Medulla oblongata (tissue), 1 donor: ENCODE measurements around the gene RPL5.

Source experiments
- DNase-seq: peaks from one replicate; pipeline ENCODE4 v3.0.0-alpha.2; 2015; ENCODE audit errors: extremely low spot score

RPL5 gene

DNA sequence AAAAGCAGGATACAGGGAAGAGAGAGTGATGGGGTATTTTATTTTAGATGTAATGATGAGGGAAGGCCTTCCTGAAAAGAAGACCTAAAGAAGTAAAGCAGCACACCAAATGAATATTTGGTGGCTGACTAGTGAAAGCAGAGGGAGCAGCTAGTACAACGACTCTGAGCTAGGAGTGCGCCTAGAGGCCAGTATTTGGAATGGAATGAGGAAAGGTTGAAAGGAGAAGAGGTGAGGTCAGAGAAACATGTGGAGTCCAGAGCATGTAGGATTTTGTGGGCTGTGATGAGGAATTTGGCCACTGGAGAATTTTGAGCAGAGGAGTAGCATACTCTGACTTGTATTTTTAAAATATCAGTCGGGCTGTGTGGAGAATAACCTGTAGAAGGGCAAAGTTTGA lies 11.8 kb upstream of the RPL5 start:
- no peak for DNase-seq

DNA sequence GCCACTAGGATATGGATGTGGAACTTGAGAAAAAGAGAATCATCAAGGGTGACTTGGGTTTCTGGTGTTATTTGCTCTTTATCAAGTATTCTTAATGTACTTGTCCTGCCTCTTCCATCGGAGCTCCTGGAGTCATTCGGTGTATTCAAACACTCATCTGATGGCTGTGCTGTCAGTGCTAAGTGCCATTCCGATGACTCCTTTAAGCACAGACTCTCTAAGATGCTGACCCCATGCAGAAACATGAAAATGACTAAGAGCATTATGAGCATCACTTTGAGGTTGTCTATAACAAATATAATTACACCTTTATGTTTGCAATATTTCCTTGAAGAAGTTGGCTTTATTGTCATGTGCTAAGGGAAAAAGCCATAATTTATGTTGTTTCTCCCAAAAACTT lies 11.3 kb upstream of the RPL5 start:
- no peak for DNase-seq

DNA sequence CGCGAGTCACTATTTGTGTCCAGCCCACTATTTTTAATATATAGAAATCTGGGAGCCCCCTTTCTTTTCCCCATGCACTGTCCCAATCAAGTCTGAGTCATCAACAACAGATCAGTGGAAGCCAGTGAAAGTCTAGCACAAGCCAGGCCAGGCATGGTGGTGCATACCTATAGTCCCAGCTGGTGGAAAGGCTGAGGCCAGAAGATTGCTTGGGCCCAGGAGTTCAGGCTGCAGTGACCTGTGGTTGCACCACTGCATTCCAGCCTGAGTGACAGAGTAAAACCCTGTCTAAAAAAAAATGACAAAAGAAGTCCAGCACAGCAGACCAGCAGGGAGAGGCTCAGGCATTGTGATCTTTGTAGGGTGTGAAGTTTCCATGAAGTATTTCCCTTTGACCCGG lies 9.0 kb upstream of the RPL5 start:
- DNase-seq: no peak

DNA sequence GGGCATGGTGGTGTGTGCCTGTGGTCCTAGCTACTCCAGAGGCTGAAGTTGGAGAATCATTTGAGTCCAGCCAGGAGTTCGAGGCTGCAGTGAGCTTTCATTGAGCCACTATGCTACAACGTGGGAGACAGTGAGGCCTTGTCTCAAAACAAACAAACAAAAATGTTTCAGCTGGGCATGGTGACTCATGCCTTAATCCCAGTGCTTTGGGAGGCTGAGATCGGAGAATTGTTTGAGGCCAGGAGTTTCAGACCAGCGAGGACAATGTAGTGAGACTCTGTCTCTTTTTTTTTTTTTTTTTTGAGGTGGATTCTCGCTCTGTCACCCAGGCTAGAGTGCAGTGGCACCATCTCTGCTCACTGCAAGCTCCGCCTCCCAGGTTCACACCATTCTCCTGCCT lies 5.0 kb upstream of the RPL5 start:
- DNase-seq: no peak

DNA sequence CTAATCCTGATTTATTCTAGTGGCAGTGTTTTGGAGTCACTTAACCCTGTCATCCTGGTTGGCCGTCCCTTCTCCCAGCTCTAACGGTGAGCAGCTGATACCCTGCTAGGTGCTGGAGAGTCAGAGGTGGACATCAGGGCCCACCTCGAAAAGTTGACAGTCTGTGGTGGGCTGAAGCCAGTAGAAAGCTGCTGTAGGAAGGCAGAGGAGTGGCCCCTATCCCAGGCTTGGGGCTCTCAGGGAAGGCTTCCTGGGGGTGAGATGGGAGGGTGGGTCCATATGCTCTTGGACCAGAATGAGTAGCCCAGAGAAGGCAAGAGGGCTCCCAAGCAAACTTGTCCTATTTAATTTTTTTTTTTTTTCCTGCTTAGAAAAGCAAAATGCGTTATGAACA lies 475 bp upstream of the RPL5 start:
- peak; percentile 10 for DNase-seq

DNA sequence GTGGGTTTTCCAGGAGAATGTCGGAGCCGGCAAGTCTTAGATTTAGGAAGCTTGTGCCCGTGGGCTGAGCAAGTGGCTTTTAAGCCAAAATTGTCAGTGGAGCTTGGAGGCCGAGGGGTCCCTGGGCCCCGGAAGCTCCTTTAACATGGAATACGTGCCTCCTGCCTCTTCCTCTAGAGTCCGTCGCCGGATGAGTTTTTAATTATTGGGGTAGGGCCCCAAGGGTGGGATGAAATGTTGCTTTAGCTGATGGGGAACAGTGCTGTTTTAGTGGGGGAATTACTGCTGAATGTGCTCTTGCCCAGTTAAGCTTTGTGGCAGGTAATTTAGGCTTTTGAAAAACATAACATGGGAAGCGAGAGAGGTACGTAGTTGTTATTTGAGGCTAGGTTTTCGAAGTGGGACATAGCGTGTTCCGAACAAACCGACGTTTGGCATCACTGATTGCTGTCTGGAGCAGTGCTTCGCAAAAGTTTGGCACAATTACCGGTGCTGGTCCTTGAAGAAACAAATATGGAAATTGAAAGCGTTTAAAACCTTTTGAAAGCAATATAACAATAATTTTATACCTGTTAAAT lies 786 bp downstream of the RPL5 start:
- peak; percentile 36 for DNase-seq

DNA sequence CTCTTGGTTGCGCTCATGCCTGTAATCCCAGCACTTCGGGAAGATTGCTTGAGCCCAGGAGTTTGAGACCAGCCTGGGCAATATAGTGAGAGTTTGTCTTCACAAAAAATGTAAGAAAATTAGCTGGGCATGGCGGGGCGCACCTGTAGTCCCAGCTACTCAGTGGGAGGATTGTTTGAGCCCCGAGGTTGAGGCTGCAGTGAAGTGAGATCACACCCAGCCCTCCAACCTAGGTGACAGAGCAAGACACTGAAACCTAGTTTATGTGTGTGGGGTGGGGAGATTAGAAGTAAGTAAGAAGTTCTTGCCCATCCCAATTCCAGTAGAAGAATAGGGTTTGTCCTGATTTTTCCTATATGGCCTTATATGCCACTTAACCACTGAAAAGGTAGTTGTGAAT lies 2.0 kb downstream of the RPL5 start:
- DNase-seq: no peak

DNA sequence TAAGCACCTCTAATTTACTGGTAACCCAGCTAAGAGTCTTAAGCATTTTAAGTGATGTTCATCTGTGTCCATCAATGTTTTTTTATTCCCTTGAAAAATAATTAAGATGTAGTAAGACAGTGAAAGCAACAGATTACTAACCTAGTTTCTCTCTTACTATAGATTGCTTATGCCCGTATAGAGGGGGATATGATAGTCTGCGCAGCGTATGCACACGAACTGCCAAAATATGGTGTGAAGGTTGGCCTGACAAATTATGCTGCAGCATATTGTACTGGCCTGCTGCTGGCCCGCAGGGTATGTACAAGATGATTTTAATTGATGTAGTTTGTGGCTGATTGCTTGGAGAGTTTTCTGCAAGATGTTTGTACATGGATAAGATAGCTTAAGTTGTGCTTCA lies 2.8 kb downstream of the RPL5 start:
- DNase-seq: no peak

DNA sequence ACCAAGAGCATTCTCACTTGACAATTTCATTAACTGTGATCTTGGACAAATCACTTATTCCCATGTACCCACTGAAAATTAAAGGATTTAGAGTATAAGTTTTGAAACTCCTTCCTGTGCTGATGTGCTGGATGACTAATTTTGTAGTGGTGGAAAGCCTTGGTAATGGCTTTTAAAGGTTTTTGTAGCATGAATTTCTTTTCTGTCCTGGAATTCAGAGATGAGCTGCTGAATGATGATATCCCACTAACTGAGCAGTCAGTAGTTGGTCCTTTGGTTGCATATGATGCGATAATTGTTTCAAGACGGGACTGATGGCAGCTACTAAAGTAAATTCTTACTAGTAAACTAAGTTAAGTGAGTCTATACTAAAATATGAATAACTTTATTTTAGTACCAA lies 5.2 kb downstream of the RPL5 start:
- no peak for DNase-seq

DNA sequence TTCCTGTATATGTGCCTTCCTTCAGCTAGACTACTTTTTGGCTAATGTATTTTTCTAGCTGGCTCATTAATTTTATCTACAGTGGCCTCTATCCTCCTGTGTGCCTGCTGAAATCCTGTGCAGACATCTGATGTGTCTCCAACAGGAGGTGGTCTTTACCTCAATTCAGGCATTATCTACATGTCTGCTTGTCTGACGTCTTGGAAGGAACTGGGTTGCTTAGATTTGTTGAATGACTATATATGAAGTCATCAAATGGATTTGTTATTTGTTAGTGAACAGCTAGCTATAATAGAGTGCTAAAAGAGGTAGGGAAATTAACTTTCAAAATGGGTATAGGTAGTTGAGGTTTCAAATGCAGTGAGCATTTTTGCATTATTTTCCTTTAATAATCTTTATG lies 6.7 kb downstream of the RPL5 start:
- DNase-seq: no peak

DNA sequence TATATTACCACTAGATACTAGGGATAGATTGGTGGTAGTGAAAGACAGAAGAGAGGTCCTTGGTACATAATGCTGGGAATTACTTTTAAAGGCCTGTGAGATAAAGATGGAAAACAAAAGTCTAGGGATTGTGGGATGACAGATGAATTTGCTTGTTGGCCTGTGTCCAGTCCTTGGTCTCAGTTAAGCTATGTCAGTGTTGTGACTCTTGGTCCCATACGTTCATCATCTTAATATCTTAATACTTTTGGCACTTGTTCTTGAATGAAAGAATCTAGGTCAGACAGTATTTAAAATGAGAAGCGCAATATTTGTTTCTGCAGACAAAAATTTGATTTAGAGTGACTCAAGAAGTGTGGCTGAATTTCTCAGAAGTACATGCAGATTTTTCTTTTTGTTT lies 7.6 kb downstream of the RPL5 start:
- no peak for DNase-seq

DNA sequence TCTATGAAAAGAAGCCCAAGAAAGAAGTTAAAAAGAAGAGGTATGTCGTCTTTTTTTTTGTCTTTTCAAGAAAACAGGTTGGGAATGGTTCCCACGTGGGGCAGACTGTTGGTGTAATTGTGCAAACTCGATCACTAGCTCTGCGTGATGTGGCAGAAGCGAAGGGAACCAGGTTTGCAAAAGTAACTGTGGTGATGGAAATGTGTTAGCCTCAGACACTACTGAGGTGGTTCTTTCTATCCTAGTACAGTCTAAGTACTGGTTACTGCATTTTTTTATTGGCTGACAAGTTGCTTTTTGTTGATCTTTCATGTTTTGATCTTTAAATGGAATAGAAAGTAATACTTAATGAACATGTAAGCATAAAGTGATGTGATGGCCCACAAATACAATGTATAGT lies 8.8 kb downstream of the RPL5 start:
- DNase-seq: no peak

DNA sequence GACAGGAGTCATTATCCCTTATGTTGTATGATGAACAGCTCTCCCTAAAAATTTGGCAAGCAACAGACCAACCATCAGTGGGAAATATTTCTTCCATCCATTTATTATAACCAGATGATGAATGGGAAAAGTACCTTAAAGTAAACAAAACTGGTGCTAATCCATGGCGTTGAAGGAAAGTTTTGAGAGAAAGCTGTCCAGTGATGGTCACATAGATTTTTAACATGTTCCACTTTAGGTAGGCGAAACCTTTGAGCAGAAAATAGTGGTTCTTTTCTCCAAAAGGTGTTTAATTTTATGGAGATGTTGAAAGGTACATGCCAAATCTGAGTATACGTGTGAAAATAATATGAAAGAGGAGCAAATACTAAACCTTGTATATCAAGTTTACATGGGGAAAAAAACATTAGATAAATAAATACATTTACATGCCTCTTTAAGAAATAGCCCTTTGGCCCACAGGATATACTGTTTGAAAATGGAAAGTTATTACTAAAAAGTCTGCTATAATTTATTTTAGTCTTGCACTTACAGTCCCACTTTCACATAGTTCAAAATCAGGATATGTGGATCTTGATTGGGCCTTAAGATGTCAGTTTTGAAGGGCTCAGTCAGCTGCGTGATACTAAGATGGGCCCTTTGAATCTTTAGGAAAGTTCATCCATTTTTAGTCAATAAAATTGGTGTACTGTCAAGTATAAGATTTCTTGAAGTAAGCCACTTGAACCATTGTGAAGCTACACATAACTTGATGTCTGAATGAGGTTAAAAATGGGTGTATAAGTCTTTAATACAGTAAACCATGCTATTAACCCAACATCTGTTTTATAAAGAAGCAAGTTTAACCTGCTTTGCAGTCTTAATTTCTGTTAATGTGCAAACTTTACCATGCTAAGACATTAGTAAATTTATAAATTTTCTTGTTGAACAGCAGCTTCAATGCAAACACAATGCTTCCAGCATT lies 10.5 kb downstream of the RPL5 start:
- DNase-seq: no peak

DNA sequence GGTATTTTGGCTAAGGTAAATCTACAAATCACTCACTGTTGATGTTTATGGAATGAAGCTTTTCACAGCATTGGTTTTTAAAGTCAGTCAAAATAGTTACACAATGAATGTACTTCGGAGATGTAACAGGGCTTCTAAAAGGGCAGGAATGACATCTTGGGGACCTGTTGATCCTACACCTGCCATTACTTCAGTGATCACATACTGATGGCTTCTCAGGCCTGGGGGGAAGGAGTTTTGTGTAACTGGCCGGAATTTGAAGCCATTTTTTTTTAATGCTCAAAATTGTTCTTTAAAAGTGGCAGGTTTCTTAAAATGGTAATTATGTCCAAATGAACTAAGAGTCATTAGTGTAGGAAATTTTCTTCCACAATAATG lies 11.2 kb downstream of the RPL5 start:
- DNase-seq: no peak

DNA sequence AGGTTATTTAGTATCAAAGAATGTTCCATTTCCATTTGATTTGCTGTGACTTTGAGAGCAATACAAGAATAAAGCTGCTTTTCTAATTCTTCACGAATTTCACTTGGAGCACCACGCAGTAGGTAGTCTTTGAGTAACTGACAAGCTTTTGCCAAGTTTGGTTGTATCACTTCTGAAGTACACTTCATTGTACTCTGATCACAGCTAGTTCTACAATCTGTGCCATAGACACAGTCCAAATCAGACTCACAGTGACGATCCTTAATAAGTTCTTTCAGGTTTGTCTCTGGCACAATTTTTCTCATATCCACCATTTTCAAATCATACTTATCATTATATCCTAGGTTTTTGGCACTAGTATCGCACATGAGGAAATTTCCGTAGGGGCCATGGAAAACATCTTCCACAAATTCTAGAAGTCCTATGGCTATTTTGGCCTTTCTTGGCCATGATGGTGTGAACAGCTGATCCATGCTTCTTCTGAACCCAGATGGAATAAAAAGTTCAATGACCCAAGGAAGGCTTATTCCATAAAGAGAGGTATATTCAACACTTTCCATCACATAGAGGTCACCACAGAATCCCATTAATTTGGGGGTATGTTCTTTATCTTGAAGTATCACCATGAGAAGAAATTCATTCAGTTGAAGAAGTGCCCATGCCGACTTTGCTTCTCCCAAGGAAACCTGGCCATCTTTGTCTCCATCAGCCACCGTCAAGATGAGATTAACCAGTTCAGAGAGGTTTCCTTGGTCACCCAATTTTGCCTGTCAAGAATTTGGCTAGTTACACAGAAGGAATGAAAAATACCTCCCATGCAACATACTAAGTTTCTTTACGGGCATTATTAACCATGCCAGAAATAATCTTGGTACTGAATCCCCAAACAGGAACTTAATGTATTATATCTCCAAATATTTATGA lies 11.9 kb downstream of the RPL5 start:
- peak; percentile 57 for DNase-seq

DNA sequence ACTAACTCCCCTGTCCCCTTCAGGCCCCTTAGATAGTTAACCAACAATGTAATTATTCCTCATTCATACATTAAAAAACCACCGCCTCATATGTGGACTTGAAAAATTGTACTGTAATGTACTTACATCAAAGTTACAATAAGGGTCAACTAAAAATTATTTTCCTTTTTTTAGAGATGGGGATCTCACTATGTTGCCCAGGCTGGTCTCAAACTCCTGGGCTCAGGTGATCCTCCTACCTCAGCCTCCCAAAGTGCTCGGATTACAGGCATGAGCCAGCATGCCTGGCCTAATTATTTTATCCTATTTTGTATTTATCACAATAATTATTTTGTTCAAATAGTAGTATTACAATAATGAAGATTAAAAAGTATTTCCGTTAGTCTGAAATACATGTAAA lies 12.6 kb downstream of the RPL5 start:
- no peak for DNase-seq

DNA sequence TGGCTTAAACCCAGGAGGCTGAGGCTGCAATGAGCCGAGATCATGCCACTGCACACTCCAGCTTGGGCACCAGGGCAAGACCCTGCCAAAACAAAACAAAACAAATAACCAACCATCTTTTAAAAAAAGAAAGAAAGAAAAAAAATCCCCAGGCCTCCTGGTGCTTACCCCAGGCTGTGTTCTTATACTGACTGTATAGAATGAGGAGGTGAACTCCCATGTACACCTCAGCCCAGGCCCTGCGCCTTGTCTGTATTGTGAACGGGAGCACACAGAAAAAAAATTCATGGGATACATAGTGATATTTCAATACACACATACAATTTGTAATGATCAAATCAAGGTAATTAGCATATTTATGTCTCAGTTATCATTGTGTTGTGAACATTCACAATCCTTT lies 14.1 kb downstream of the RPL5 start:
- no peak for DNase-seq

DNA sequence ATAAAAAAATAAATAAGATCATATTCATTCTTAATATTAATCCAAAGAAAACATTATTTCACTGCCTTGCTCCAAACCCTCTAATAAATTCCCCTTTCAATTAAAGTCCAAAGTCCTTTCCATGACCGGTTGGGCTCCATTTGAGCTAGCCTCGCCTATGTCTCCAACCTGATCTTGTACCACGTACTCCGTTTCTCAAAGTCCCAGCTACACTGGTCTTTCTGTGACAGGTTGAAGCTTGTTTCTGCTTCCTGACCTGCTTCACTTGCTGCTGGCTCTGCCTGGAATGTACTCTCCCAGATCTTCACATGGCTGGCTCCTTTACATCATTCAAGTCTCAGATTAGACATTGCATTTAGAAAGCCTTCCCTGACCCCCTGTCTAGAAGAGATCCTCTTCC lies 16.4 kb downstream of the RPL5 start:
- DNase-seq: no peak

DNA sequence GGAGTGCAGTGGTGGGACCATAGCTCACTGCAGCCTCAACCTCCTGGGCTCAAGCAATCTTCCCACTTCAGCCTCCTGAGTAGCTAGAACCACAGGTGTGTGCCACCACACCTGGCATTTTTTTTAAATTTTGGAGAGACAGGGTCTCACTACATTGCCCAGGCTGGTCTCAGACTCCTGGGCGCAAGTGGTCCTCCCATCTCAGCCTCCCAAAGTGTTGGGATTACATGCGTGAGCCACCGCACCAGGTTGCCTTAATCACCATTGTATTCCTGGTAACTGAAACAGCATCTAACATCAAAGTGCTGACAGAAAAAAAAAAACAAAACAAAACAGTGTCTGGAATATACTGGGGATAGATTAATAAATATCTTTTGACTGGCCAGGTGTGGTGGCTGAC lies 18.2 kb downstream of the RPL5 start:
- DNase-seq: no peak

DNA sequence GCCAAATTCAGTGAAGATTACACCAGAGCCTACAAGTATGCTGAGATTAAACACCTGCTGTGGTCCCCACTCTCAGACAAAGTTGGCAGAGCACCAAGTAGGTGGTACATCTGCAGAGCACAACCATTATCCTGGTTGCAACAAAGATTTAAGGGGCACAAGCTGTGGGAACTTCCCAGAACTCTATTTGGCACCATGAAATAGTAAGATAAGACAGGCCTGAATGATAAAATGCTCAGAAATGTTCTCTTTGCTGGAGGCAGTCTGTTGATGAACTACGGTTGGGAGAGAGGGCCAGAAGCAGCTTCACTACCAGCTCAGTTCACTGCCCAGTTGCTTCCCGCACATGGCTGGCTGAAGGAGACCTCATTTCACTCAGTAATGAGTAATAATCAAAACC lies 19.9 kb downstream of the RPL5 start:
- DNase-seq: no peak

DNA sequence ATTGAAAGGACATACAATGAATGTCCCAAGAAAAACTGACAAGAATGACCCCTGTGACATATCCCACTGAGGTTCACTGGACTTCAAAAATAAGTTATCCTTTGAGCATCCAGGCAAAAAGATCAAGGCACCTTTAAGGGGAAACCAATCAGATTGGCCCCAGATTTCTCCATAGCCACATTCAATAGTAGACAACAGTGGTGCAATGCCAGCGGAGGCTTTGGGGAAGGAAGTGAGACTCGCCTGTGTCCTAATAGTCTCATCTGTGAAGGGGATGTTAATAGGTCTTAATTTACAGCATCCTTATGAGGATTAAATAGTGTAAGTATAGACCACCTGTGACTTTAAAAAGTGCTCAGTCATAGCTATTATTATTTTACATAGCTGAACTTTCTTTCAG lies 21.5 kb downstream of the RPL5 start:
- peak; percentile 60 for DNase-seq

DNA sequence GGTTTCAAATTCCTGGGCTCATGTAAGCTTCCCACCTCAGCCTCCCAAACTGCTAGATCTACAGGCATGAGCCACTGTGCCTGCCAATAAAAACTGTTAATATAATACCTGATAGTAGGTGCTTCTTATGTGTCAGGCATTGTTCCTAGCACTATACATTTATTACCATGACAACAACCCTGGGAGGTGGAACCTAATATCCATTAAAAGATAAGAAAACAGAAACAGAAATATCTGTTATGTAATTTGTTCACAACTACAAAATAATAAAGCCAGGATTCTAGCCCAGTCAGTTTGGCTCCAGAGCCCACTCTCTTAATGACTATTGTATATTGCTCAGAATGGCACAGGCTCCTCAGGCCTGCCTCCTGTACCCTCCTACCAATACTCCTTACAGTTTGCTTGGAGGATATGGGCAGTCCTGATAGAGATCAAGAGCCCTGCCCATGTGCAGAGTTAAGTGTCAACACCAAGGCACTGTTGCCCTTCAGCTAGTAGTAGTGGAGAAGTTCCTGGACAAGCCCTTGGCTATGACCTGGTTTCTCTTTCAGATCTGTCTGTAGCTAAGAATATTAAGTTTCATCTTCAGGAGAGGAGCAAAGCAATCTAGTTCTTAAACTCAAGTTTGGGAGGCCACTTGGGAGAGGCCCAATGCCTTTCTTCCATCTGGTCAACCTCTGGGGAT lies 22.4 kb downstream of the RPL5 start:
- no peak for DNase-seq
